H9 (cell line): ENCODE results near the gene FHIT. TPM values are rescaled to one million over a fixed set of nuclear protein-coding genes. Genes with fewer than 3 reads are reported as not detected.

Source experiments
- DNase-seq: peaks from one replicate; pipeline ENCODE4 v3.0.0-alpha.2; 2017
- H2AFZ ChIP-seq: one replicate; pipeline ENCODE4 v1.6.1; 2013; ENCODE audit warnings: mild to moderate bottlenecking, low read length, control low read depth, moderate library complexity
- H2AK5ac ChIP-seq: 2 replicates; pipeline ENCODE4 v1.6.1; 2013; ENCODE audit warnings: low read length, control low read depth, mixed read lengths; ENCODE audit not compliant: insufficient read length
- H2BK120ac ChIP-seq: one replicate; pipeline ENCODE4 v1.6.1; 2013; ENCODE audit warnings: low read depth, mild to moderate bottlenecking, low read length, control low read depth, inconsistent platforms; ENCODE audit not compliant: poor library complexity, severe bottlenecking
- H2BK12ac ChIP-seq: 2 replicates; pipeline ENCODE4 v1.6.1; 2013; ENCODE audit warnings: low read length, control low read depth, mixed read lengths, low read depth; ENCODE audit not compliant: insufficient read length
- H2BK15ac ChIP-seq: 2 replicates; pipeline ENCODE4 v1.6.1; 2013; ENCODE audit warnings: low read depth, low read length, control low read depth
- H2BK20ac ChIP-seq: one replicate; pipeline ENCODE4 v1.6.1; 2013; ENCODE audit warnings: low read depth, mild to moderate bottlenecking, low read length, control low read depth, inconsistent platforms; ENCODE audit not compliant: poor library complexity, severe bottlenecking
- H2BK5ac ChIP-seq: 2 replicates; pipeline ENCODE4 v1.6.1; 2013; ENCODE audit warnings: low read length, control low read depth, mixed read lengths; ENCODE audit not compliant: insufficient read length
- H3K14ac ChIP-seq: 2 replicates; pipeline ENCODE4 v1.6.1; 2013; ENCODE audit warnings: low read length, control low read depth; ENCODE audit not compliant: insufficient read depth
- H3K18ac ChIP-seq: 2 replicates; pipeline ENCODE4 v1.6.1; 2013; ENCODE audit warnings: low read depth, mild to moderate bottlenecking, mixed read lengths, low read length, control low read depth; ENCODE audit not compliant: insufficient read length
- H3K23ac ChIP-seq: 2 replicates; pipeline ENCODE4 v1.6.1; 2013; ENCODE audit warnings: low read length, control low read depth, mixed read lengths, low read depth; ENCODE audit not compliant: insufficient read length
- H3K23me2 ChIP-seq: 2 replicates; pipeline ENCODE4 v1.6.1; 2013; ENCODE audit warnings: low read depth, mild to moderate bottlenecking, mixed read lengths, low read length, control low read depth; ENCODE audit not compliant: insufficient read length, poor library complexity, severe bottlenecking
- H3K27ac ChIP-seq: 2 replicates; pipeline ENCODE4 v1.5.1; 2013; ENCODE audit warnings: low read length, control low read depth, mixed read lengths, low read depth; ENCODE audit not compliant: insufficient read length
- H3K27me3 ChIP-seq: 2 replicates; pipeline ENCODE4 v1.6.1; 2013; ENCODE audit warnings: low read length, control low read depth, inconsistent platforms; ENCODE audit not compliant: insufficient read depth
- H3K4ac ChIP-seq: 2 replicates; pipeline ENCODE4 v1.6.1; 2013; ENCODE audit warnings: low read depth, mild to moderate bottlenecking, control low read depth, inconsistent platforms, low read length, moderate library complexity
- H3K4me1 ChIP-seq: 2 replicates; pipeline ENCODE4 v1.6.1; 2013; ENCODE audit warnings: low read length, control low read depth, inconsistent platforms; ENCODE audit not compliant: insufficient read depth
- H3K4me2 ChIP-seq: 2 replicates; pipeline ENCODE4 v1.6.1; 2013; ENCODE audit warnings: low read length, control low read depth, mixed read lengths; ENCODE audit not compliant: insufficient read length, insufficient read depth
- H3K56ac ChIP-seq: 2 replicates; pipeline ENCODE4 v1.6.1; 2013; ENCODE audit warnings: low read depth, mild to moderate bottlenecking, mixed read lengths, low read length, control low read depth; ENCODE audit not compliant: insufficient read length
- H3K79me1 ChIP-seq: 2 replicates; pipeline ENCODE4 v1.6.1; 2013; ENCODE audit warnings: low read depth, mild to moderate bottlenecking, moderate library complexity, low read length, control low read depth, inconsistent platforms; ENCODE audit not compliant: insufficient read depth, poor library complexity, severe bottlenecking
- H3K79me2 ChIP-seq: 2 replicates; pipeline ENCODE4 v1.6.1; 2013; ENCODE audit warnings: low read length, control low read depth, inconsistent platforms; ENCODE audit not compliant: insufficient read depth
- H3K9ac ChIP-seq: 2 replicates; pipeline ENCODE4 v1.6.1; 2013; ENCODE audit warnings: low read length, control low read depth, mixed read lengths; ENCODE audit not compliant: insufficient read length; ENCODE audit errors: extremely low read depth
- H3K9me3 ChIP-seq: one replicate; pipeline ENCODE4 v1.6.1; 2013; ENCODE audit warnings: low read depth, low read length, inconsistent platforms; ENCODE audit not compliant: control insufficient read depth
- H3T11ph ChIP-seq: one replicate; pipeline ENCODE4 v1.6.1; 2013; ENCODE audit warnings: mild to moderate bottlenecking, low read length, control low read depth, inconsistent platforms
- H4K20me1 ChIP-seq: one replicate; pipeline ENCODE4 v1.6.1; 2013; ENCODE audit not compliant: control insufficient read depth, insufficient read length, insufficient read depth
- H4K5ac ChIP-seq: 2 replicates; pipeline ENCODE4 v1.6.1; 2013; ENCODE audit warnings: low read depth, mild to moderate bottlenecking, mixed read lengths, low read length, control low read depth; ENCODE audit not compliant: insufficient read length
- H4K8ac ChIP-seq: replicated peaks from 2 replicates; pipeline ENCODE4 v1.6.1; 2013; ENCODE audit warnings: low read length, control low read depth, mixed read lengths, low read depth; ENCODE audit not compliant: insufficient read length
- H4K91ac ChIP-seq: 2 replicates; pipeline ENCODE4 v1.6.1; 2013; ENCODE audit warnings: low read depth, mild to moderate bottlenecking, moderate library complexity, mixed read lengths, low read length, control low read depth; ENCODE audit not compliant: insufficient read length
- H3K27ac Mint-ChIP-seq, 3 experiments: 2 replicates in 2 of 3; 3 replicates in 1 of 3; pipeline ENCODE4 v1.8.0; 2020 to 2021; ENCODE audit warnings: mixed read lengths in 3 of 3, mild to moderate bottlenecking in 1 of 3, moderate library complexity in 1 of 3
- H3K27me3 Mint-ChIP-seq: 2 replicates; pipeline ENCODE4 v1.8.0; 2021; ENCODE audit warnings: low read depth, mild to moderate bottlenecking, moderate library complexity, mixed read lengths
- H3K36me3 Mint-ChIP-seq, 3 experiments: 2 replicates in 2 of 3; 3 replicates in 1 of 3; pipeline ENCODE4 v1.8.0; 2020 to 2021; ENCODE audit warnings: low read depth in 3 of 3, mixed read lengths in 3 of 3; ENCODE audit not compliant: insufficient read depth in 1 of 3
- H3K4me1 Mint-ChIP-seq, 2 experiments: 2 replicates each; pipeline ENCODE4 v1.8.0; 2020; ENCODE audit warnings: mixed read lengths in 2 of 2
- H3K4me3 Mint-ChIP-seq, 2 experiments: 2 replicates in 1 of 2; 3 replicates in 1 of 2; pipeline ENCODE4 v1.8.0; 2020 to 2021; ENCODE audit warnings: mild to moderate bottlenecking in 2 of 2, mixed read lengths in 2 of 2, moderate library complexity in 1 of 2
- H3K9me3 Mint-ChIP-seq, 2 experiments: 2 replicates in 1 of 2; 3 replicates in 1 of 2; pipeline ENCODE4 v1.8.0; 2020; ENCODE audit warnings: mild to moderate bottlenecking in 2 of 2, mixed read lengths in 2 of 2, moderate library complexity in 1 of 2
- CTCF ChIP-seq: fragments of 200-600 bp; sonication (generic); conservative IDR thresholded peaks from 3 replicates; pipeline ENCODE4 v1.8.0; 2021; ENCODE audit warnings: antibody characterized with exemption, mild to moderate bottlenecking
- WGBS: extraction: QIAGEN DNeasy Blood & Tissue Kit; methylation state at CpG from one replicate; pipeline ENCODE4 v1.1.7; 2013; ENCODE audit warnings: missing lambda C conversion rate, low lambda C conversion rate, mixed read lengths; ENCODE audit not compliant: insufficient read length; ENCODE audit errors: extremely low coverage; 5-methylcytosine and 5-hydroxymethylcytosine counted together
- total RNA-seq: library from RNA; stranded (reverse); gene quantifications from 2 replicates; pipeline ENCODE4 v1.2.1, GENCODE V29; 2021

The FHIT gene
- total RNA-seq, 1 experiment from 2014 or later: 3.0 TPM

DNA sequence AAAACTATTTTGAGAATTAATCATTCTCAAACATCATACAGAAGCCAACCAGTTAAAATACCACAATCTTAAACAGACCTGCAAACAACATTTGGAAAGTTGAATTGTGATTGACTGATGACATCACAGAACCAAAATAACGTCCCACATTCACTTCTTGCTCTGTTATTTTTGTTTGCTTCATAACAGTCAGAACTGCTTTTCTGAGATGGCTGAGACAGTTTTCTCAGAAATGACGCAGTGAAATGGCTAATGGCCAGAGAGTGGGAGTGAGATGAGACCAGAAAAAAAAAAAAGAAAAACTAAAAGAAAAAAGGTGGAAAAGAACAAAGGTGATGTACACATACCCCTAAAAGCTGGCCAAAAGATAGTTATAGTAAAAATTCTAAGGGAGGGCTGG is 1061.2 kb downstream of the FHIT start:
- H4K8ac ChIP-seq: no peak overlapping the region
- H3K79me1 ChIP-seq: no peaks in the 10 kb centered on the region
- peaks cover 25 to 29% of the 10 kb centered on the region in 2 experiments for H3K4me1 Mint-ChIP-seq
- H3K36me3 Mint-ChIP-seq: no peaks in the 10 kb centered on the region
- no peak overlapping the region for H3K14ac ChIP-seq
- H4K20me1 ChIP-seq: no peaks in the 10 kb centered on the region
- no peak overlapping the region for H4K91ac ChIP-seq
- H2BK5ac ChIP-seq: no peak overlapping the region
- no peak overlapping the region for H4K5ac ChIP-seq
- H3T11ph ChIP-seq: no peak overlapping the region
- H3K23me2 ChIP-seq: no peaks in the 10 kb centered on the region
- no CpG with 5 or more reads among the region's 2 CpGs for WGBS
- H2AFZ ChIP-seq: no peak overlapping the region
- H3K23ac ChIP-seq: no peak overlapping the region
- H3K4me3 Mint-ChIP-seq: no peak overlapping the region
- no peaks in the 10 kb centered on the region for H3K27me3 Mint-ChIP-seq
- no peak for DNase-seq
- no peak overlapping the region for H3K27ac ChIP-seq
- H3K27ac Mint-ChIP-seq: no peak overlapping the region; a peak in 1 of 7 replicates
- H3K4me2 ChIP-seq: no peak overlapping the region
- H3K9ac ChIP-seq: no peak overlapping the region
- no peak overlapping the region for H2BK120ac ChIP-seq
- H3K18ac ChIP-seq: no peak overlapping the region
- no peak overlapping the region for H2BK15ac ChIP-seq
- H2BK20ac ChIP-seq: no peak overlapping the region
- H3K9me3 Mint-ChIP-seq: no peaks in the 10 kb centered on the region
- no peak overlapping the region for H3K56ac ChIP-seq
- no peak overlapping the region for H2BK12ac ChIP-seq
- H3K79me2 ChIP-seq: no peaks in the 10 kb centered on the region
- no peaks in the 10 kb centered on the region for H3K9me3 ChIP-seq
- no peak for TF ChIP-seq CTCF
- H3K27me3 ChIP-seq: no peaks in the 10 kb centered on the region
- H3K4me1 ChIP-seq: peaks cover 8% of the 10 kb centered on the region; the same call in 1 of the 2 replicates
- no peak overlapping the region for H2AK5ac ChIP-seq
- H3K4ac ChIP-seq: no peak overlapping the region
